OCI-LY1 (cell line): ENCODE results near the gene SFI1.

Source experiments
- H2AFZ ChIP-seq: fragments of 200-600 bp; sonication (generic), shearing (Covaris generic); 2 replicates; pipeline ENCODE4 v1.6.0; 2014; ENCODE audit warnings: antibody characterized with exemption, mild to moderate bottlenecking, low read length
- H3F3A ChIP-seq: fragments of 200-600 bp; sonication (generic), shearing (Covaris generic); 2 replicates; pipeline ENCODE4 v1.6.0; 2014; ENCODE audit warnings: mild to moderate bottlenecking, antibody characterized with exemption, low read length, moderate library complexity; ENCODE audit not compliant: insufficient read depth
- H3K27ac ChIP-seq: fragments of 200-600 bp; sonication (generic); 2 replicates; pipeline ENCODE4 v1.5.1; 2014; ENCODE audit warnings: low read length, mixed run types, mild to moderate bottlenecking, low read depth; ENCODE audit not compliant: poor library complexity, severe bottlenecking
- H3K27me3 ChIP-seq: fragments of 200-600 bp; sonication (generic); 2 replicates; pipeline ENCODE4 v1.6.0; 2014; ENCODE audit warnings: antibody characterized with exemption, mild to moderate bottlenecking, low read length, moderate library complexity; ENCODE audit not compliant: insufficient read depth
- H3K36me3 ChIP-seq: fragments of 200-600 bp; sonication (generic); 2 replicates; pipeline ENCODE4 v1.6.1; 2014; ENCODE audit warnings: mild to moderate bottlenecking, antibody characterized with exemption, low read length, moderate library complexity, mixed read lengths; ENCODE audit not compliant: insufficient read depth
- H3K4me1 ChIP-seq: fragments of 200-600 bp; sonication (generic); 2 replicates; pipeline ENCODE4 v1.5.1; 2014; ENCODE audit warnings: mild to moderate bottlenecking, low read length, moderate library complexity; ENCODE audit not compliant: insufficient read depth, severe bottlenecking
- H3K4me2 ChIP-seq: fragments of 200-600 bp; sonication (generic), shearing (Covaris generic); 2 replicates; pipeline ENCODE4 v1.6.1; 2014; ENCODE audit warnings: low read length
- H3K4me3 ChIP-seq: fragments of 200-600 bp; sonication (generic); 2 replicates; pipeline ENCODE4 v1.5.1; 2014; ENCODE audit warnings: low read length, low read depth, mild to moderate bottlenecking, mixed read lengths; ENCODE audit not compliant: poor library complexity, severe bottlenecking
- H3K79me2 ChIP-seq: fragments of 200-600 bp; shearing (Covaris generic); 2 replicates; pipeline ENCODE4 v1.6.1; 2016; ENCODE audit warnings: mixed run types, low read length, mixed read lengths; ENCODE audit not compliant: insufficient read depth
- H3K9ac ChIP-seq: fragments of 200-600 bp; sonication (generic), shearing (Covaris generic); 2 replicates; pipeline ENCODE4 v1.6.1; 2014; ENCODE audit warnings: mild to moderate bottlenecking, low read length, mixed read lengths
- H3K9me2 ChIP-seq: fragments of 200-600 bp; sonication (generic), shearing (Covaris generic); 2 replicates; pipeline ENCODE4 v1.6.1; 2014; ENCODE audit warnings: low read depth, mild to moderate bottlenecking, low read length, mixed read lengths
- H3K9me3 ChIP-seq: fragments of 200-600 bp; shearing (Covaris generic); 2 replicates; pipeline ENCODE4 v1.6.1; 2014; ENCODE audit warnings: low read length, mixed read lengths
- H4K20me1 ChIP-seq: fragments of 200-600 bp; sonication (generic), shearing (Covaris generic); 2 replicates; pipeline ENCODE4 v1.6.0; 2016; ENCODE audit warnings: mild to moderate bottlenecking, low read length; ENCODE audit not compliant: insufficient read depth
- EZH2 ChIP-seq: fragments of 200-600 bp; sonication (generic), shearing (Covaris generic); IDR thresholded peaks from 2 replicates; pipeline ENCODE4 v1.8.0; 2017; ENCODE audit warnings: borderline replicate concordance, mixed run types, mild to moderate bottlenecking, antibody characterized with exemption, low read length, moderate library complexity, mixed read lengths
- TF ChIP-seq, protein P1 (sequence below): fragments of 200-600 bp; sonication (generic), shearing (Covaris generic); IDR thresholded peaks from 2 replicates; pipeline ENCODE4 v1.5.1; 2017; ENCODE audit warnings: mild to moderate bottlenecking, antibody characterized with exemption, low read length, moderate library complexity, mixed read lengths

The SFI1 gene

DNA sequence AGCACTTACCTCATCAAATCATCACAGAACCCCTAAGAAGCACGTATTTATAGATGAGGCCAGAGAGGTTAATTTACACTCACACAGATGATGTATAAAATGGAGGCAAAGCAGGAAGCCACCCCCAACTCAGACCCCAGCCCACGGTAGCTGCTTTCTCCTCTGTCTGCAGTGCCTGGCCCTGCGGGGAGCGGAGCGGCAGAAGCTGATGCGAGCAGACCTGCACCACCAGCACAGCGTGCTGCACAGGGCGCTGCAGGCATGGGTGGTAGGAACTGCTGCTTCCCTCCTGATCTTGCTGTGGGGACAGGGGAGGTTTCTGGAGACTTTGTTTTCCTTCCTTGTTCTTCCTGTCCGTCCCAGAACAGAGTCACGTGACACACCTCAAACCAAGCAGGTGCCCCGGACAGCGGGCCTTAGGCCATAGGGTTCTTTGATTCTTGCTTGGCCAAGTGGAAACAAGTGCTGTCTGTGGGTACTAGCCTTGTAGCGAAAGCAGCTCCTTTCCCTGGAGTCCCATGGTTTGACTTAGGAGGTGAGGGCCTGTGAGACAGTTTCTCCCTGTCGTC is 107.9 kb downstream of the SFI1 start:
- no peaks in the 10 kb centered on the region for H3K4me1 ChIP-seq
- no peak overlapping the region for H3K27ac ChIP-seq
- no peaks in the 10 kb centered on the region for H3F3A ChIP-seq
- no peak overlapping the region for H3K4me3 ChIP-seq
- H4K20me1 ChIP-seq = no peaks in the 10 kb centered on the region
- H3K36me3 ChIP-seq = peaks cover 53% of the 10 kb centered on the region
- H3K27me3 ChIP-seq = no peaks in the 10 kb centered on the region
- H3K4me2 ChIP-seq = no peak overlapping the region
- H3K9me2 ChIP-seq = no peaks in the 10 kb centered on the region
- H3K9ac ChIP-seq = no peak overlapping the region
- TF ChIP-seq, protein P1, sequence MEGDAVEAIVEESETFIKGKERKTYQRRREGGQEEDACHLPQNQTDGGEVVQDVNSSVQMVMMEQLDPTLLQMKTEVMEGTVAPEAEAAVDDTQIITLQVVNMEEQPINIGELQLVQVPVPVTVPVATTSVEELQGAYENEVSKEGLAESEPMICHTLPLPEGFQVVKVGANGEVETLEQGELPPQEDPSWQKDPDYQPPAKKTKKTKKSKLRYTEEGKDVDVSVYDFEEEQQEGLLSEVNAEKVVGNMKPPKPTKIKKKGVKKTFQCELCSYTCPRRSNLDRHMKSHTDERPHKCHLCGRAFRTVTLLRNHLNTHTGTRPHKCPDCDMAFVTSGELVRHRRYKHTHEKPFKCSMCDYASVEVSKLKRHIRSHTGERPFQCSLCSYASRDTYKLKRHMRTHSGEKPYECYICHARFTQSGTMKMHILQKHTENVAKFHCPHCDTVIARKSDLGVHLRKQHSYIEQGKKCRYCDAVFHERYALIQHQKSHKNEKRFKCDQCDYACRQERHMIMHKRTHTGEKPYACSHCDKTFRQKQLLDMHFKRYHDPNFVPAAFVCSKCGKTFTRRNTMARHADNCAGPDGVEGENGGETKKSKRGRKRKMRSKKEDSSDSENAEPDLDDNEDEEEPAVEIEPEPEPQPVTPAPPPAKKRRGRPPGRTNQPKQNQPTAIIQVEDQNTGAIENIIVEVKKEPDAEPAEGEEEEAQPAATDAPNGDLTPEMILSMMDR = no peak
- TF ChIP-seq EZH2 = no peak
- no peak overlapping the region for H2AFZ ChIP-seq
- H3K79me2 ChIP-seq = no peaks in the 10 kb centered on the region
- no peaks in the 10 kb centered on the region for H3K9me3 ChIP-seq

DNA sequence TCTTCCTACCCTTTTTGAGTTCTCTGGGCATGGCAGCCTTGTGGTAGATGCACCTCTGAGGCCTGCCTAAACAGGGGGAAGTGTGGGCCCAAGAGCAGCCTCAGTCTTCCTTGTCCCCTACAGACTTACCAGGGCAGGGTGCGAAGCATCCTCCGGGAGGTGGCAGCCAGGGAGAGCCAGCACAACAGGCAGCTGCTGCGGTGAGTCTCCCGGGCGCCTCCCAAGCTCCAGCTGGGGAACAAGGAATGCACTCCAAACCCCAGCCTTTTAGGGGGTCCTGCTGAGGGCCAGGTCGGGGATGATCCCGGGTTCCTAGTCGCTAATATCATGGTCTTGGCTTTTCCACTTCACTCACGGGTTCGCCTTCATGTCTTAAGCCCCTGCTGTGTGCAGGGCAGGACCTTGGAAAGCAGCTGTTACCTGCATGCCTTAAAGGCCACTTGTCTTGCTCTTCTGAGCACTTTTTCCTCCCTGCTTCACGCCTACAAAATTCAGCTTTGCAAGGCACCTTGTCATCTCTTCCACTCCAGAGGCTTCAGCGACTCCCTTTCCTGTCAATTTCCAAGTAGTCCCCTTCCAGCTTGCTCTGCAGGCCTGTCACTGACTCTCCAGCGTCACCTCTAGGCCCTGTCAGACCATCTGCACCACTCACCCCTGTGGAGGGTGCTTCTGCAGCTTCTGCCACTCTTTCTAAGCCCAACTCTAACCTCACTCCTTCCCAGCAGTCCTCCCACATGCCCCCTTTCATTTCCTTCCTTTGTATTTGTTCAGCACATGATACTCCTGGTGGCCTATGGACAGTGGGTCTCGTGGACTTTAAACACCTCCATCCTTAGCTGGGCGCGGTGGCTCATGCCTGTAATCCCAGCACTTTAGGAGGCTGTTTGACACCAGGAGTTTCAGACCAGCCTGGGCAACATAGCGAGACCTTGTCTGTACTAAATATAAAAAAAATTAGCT is 108.7 kb downstream of the SFI1 start:
- Histone ChIP-seq H3K9ac (no peak overlapping the region), H3K4me2 (no peak overlapping the region), H2AFZ (no peak overlapping the region), H3K27ac (no peak overlapping the region), H3K79me2 (no peaks in the 10 kb centered on the region), H3F3A (no peaks in the 10 kb centered on the region), H3K36me3 (peaks cover 53% of the 10 kb centered on the region), H4K20me1 (no peaks in the 10 kb centered on the region), H3K4me3 (no peak overlapping the region), H3K9me2 (no peaks in the 10 kb centered on the region), H3K27me3 (no peaks in the 10 kb centered on the region), H3K9me3 (no peaks in the 10 kb centered on the region), H3K4me1 (no peaks in the 10 kb centered on the region)
- TF ChIP-seq, protein P1 = no peak
- no peak for TF ChIP-seq EZH2

DNA sequence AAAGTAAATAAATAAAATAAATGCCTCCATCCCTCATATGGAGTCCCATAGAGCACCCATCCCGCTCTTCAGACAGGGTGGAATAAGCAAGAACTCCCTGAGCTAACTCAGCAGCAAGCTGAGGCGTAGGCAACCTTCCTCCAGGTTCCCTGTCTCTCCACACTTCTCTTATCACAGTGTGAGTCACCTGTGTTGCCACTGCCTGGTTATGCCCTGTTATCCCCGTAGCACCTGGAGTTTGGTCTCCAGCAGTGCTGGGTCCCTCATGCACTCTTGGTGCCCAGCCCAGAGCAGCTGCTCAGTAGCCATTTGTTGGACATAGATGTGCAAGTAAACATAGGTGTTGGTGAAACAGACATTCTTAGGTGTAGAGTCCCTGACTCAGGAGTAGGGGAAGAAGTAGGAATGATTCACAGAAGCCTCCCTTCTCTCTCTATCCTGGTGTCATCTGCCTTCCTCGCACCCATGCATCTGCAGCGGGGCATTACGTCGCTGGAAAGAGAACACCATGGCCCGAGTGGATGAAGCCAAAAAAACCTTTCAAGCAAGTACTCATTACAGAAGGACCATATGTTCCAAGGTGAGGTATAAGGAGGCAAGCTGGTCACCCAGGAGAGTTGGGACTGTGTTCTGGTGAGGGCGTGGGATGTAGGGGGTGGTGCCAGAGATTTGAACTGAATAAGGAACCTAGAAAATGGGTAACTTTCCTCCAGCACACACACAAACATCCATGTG is 109.7 kb downstream of the SFI1 start:
- Histone ChIP-seq H3K27me3 (no peaks in the 10 kb centered on the region), H4K20me1 (no peaks in the 10 kb centered on the region), H3K4me1 (no peaks in the 10 kb centered on the region), H3F3A (no peaks in the 10 kb centered on the region), H3K9me2 (no peaks in the 10 kb centered on the region), H3K4me3 (no peak overlapping the region), H3K27ac (no peak overlapping the region), H2AFZ (no peak overlapping the region), H3K79me2 (no peaks in the 10 kb centered on the region), H3K9ac (no peak overlapping the region), H3K36me3 (peaks cover 57% of the 10 kb centered on the region), H3K4me2 (no peak overlapping the region), H3K9me3 (no peaks in the 10 kb centered on the region)
- no peak for TF ChIP-seq EZH2
- TF ChIP-seq, protein P1 = no peak
